HS-27A (cell line): Measurements from ENCODE around the gene MAPK8IP1.
A peak's percentile ranks its signal among the peaks of the same experiment; 100 is the strongest.

Experiments
- DNase-seq: peaks from one replicate; pipeline ENCODE4 v3.0.0-alpha.2; 2012; ENCODE audit warnings: low read depth, missing footprints

Gene MAPK8IP1

DNA sequence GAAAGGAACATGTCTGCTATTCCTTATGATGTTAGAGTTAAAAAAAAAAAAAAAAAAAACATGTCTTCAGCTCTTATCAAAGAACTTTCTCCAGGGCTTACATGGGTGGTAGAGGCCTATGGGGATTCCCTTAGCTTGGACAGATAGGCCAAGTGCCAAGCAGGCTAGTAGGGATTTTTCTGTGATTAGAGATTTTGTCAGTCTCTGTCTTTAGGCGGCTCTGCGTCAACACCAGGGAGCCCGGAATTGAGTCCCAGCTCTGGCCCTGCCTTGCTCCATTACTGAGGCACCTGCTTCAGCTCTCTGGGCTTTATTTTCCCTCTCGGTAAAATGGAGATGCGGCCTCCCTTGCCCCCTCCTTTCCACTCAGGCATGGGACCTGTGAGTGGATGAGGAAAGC, 25.1 kb upstream of the MAPK8IP1 start:
- no peak for DNase-seq

DNA sequence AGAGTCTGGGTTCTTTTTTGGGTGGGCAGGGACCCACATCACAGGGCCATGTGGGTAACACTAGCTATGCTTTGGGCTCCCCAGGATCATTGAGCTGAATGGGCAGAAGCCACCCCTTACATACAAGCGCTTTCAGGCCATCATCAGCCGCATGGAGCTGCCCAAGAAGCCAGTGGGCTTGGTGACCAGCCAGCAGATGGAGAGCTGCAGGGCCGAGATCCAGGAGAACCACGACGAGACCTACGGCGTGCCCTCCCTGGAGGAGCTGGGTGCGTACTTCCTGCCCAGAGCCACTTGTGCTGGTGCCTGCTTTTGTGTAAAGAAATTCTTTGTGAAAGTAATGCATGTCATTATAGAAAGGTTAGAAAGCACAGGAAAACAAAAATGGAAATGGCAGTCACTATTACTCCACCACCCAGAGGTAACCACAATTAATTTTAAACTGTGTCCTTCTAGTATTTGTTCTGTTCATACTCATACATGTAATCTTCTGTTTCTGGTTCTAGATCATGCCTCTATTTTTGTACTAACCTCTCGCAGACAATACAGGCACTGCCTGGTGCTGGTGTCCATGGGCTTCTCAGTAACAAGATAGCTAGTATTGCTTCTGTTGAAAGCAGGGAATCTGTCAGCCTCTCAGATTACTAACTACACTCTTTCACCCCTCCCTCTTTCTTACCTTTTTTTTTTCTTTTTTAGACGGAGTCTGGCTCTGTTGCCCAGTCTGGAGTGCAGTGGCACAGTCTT, 24.5 kb upstream of the MAPK8IP1 start:
- no peak for DNase-seq

DNA sequence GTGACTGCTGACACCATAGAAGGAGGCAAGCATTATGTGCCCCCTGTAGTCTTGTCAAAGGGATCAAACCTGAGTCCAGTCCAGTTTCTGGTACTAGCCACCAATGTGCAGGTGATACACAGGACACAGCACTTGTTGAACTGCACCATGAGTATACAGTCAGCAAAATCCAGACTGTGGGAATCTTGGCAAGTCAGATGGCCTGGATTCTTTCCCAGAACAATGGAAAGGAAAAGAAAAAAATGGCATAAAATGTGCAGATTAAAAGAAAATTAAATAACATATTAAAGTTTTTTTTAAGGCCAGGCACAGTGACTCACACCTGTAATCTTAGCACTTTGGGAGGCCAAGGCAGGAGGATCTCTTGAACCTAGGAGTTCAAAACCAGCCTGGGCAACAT, 21.4 kb upstream of the MAPK8IP1 start:
- DNase-seq: no peak

DNA sequence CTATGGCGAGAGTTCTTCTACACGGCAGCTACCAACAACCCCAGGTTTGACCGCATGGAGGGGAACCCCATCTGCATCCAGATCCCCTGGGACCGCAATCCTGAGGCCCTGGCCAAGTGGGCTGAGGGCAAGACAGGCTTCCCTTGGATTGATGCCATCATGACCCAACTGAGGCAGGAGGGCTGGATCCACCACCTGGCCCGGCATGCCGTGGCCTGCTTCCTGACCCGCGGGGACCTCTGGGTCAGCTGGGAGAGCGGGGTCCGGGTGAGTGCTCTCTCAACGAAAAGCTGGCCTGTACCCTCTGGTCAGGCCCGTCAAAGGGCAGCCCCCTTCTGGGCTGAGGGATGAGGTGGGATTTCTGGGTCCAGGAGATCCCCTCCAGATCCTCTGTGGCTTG, 15.9 kb upstream of the MAPK8IP1 start:
- DNase-seq: no peak

DNA sequence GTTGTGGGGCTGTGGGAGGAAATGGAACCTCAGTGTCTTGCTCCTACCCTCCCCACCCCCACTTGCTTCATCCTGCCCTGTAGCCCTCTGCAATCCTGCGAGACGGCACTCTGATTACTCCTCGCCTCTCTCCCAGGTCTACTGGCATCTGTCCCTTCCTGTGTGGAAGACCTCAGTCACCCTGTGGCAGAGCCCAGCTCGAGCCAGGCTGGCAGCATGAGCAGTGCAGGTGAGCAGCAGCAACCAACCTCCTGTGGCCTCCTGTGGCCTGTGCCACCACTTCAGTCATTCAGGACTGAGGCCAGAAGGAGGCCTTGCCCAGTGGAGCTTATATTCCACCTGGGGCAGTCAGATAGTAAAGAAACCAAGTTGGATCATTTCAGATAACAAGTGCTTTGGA, 14.7 kb upstream of the MAPK8IP1 start:
- DNase-seq: no peak

DNA sequence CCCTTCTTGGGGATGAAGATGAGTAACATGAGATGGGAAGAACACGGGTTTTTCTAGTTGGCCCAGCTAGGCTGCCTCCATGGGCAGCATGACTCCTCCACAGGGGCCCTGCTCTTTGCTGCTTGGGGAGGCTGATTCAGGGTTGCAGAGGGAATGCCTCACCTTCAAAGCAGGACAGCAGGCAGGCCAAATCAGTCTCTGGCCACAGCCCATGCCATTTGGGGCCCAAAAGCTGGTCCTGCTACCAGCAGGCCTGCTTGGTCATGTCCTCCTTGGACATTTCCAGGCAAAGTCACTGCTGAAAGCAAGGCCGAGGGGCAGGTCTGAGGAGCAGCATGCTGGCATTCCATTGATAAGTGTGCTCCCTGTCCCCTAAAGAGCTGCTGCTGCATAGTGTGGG, 13.8 kb upstream of the MAPK8IP1 start:
- no peak for DNase-seq

DNA sequence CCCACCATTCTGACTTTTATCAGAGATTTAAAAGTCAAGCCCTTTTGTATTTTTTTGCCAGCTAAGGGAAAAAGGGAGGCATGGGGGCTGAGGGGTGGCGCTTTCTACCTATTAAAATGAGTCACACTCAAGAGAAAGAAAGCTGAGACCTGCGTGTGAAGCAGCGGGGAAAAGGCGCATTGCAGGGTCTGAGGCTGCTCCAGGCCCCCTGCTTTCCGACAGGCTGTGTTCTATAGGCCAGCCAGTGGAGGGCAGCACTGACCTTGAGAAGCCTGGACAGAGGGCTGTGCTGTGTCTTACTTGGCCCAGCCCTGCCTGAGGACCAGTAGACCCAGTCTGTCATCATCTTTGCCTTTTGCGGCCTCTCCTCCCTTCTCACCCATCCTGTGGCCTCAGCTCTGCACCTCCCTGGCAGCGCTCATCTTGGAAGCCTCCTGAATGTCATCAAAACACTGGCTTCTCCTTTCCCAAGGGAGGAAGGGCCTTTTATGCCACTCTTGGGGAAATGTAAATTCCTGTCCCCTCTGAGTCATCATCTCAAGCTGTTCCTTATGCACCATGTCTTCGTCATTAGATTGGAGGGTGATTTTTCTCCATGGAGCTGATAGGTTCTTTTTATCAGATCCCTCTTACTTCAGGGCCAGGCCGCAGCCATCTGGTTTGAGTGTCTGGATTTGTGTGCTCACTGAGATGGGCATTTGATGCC, 12.6 kb upstream of the MAPK8IP1 start:
- DNase-seq: peak; percentile 82

DNA sequence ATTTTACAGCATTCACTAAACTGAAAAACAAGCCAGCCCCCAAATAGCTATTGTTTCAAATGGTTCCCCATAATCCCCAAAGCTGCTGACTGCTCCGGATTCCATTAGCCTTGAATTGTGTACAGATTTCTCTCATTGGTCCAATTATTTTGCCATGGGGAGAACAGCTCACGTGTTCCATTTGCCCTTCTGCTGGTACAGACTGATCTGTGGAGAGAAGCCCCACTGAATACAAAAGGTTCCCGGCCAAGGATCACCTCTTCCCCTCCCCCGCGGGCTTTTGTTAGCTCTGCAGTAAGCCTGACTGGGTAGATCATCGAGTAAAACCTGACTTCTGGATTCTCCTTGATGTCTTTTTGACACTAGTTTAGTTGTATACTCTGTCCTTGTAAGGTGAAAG, 9.1 kb upstream of the MAPK8IP1 start:
- no peak for DNase-seq

DNA sequence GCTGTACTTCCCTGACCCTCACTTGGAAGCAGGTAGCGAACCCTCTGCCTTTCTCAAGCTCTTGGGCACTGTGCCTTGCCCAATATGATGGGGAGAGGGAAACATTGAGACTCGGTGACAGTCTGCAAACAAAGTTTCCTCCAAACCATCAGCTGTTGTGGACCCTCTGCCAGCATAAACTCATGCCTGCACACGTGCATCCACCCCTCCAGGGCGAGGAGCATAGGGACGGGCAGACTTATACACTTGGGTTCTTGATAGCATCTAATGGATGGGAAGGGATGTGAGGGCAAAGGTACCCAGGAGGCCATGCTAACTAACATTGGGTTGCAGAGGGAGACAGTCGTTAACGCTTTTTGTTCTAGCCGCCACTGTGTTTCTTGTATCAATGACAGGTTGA, 8.2 kb upstream of the MAPK8IP1 start:
- no peak for DNase-seq

DNA sequence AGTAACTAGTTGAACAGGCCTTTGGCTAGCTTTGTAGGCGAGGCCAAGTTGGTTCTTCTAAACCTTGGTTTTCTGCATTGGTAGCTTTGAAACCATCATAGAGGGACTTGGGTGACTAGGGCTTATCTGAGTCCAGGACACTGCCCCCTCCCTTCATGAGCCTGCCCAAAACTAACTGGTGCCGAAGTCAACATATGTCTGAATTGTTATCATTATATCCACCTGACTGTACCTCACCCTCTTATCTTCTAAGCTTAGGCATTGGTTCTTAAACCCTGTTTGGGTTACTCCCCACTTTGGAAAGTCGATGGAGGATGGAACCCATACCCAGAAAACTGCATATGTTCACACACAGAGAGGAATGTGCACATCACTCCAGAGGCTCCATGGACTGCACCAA, 7.6 kb upstream of the MAPK8IP1 start:
- no peak for DNase-seq

DNA sequence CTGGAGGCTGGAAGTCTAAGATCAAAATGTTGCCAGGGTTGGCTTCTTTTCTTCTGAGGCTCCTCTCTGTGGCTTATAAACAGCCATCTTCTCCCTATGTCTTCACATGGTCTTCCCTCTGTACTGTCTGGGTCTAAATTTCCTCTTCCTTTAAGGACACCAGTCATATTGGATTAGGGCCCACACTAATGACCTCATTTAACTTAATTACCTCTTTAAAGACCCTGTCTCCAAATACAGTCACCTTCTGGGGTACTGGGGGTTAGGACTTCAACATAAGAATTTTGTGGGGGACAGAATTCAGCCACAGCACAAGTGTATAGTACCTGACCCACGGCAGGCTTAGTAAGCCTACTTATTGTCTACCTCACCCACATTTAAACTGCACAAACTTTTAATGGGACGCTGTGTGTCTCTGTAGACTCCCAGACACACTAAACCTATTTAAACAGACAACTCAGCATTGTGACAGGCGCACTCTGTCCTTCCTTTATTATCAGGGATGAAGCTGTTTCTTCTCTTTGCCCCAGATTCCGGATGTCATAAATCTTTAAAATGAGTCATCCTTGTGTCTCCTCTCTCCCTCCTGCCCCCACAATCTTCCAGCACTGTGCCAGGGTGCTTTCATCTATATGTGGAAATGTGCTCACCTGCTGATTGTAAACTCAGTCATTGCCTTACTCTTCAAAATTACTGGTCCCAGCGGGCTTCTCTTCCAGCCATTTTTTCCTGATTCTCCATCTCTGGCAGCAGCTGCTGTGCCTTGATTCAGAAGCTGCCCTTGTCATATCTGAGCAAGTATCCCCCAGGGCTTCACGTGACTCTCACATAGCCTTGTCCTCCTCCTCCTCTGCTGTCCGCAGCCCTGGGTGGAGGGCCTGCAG, 5.4 kb upstream of the MAPK8IP1 start:
- no peak for DNase-seq

DNA sequence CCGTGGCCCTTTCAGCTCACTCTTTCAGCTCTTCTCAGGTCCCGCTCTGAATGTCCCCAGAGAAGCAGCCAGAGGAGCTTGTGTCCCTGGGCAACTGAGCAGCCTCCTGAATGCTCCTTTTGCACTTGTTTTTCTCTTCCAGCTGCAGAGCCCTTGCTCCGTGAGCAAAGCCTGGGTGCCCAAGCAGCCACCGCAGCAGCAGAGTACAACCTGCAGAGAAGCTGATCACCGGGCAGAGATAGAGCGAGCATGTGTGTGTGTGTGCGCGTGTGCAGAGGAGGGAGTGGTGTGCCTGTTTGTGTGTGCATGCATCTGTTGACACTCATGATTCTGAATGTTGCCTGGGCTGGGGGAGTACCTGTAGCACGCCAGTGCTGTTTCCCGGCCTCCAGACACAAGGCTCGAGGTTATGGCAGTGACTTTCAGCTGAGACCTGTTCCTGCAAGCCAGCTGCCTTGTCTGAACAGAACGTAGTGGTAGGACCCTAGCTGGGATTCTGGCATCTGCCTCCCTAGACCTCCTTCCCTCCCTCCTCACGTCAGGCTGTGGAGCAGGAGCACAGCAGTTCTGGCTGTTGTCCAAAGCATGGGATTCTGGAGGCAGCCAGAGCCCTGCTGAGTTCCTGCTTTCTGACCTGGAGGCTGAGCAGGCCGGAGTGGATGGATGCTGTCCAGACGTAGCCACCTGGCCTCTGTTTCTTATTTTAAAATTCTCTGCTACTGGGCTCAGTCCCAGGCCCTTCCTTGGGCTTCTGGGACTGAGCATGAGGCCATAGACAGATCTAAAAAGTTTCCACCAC, 4.5 kb upstream of the MAPK8IP1 start:
- DNase-seq: no peak

DNA sequence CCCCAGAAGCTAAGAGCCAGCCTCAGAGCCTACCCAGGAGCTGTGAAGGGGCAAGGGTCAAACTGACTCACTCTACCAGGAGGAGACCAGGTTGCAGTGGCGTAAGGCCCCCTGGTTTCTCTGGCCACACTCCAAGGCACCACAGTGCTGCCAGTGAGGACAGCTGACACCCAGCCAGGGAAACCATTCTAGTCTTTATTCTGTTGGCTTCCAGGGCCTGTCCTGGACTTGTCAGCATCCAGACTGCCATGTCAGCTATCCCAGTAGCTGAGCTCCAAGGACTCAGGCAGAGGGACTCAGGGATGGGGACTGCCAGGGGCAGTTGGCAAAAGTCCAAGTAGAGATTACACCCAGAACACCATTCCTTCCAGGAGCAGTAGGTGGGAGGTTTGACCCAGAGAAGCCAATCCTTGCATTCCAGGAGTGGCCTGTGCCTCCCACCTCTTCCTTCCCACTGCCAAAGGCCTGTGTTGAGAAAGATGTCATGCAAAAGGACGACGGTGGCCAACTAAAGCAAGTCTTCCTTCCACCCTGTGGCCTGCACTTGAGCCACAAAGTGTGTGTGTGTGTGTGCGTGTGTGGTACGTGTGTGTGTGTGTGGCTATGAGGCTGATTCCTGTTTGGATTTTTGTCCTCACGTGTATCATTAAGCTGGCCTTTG, 3.6 kb upstream of the MAPK8IP1 start:
- no peak for DNase-seq

DNA sequence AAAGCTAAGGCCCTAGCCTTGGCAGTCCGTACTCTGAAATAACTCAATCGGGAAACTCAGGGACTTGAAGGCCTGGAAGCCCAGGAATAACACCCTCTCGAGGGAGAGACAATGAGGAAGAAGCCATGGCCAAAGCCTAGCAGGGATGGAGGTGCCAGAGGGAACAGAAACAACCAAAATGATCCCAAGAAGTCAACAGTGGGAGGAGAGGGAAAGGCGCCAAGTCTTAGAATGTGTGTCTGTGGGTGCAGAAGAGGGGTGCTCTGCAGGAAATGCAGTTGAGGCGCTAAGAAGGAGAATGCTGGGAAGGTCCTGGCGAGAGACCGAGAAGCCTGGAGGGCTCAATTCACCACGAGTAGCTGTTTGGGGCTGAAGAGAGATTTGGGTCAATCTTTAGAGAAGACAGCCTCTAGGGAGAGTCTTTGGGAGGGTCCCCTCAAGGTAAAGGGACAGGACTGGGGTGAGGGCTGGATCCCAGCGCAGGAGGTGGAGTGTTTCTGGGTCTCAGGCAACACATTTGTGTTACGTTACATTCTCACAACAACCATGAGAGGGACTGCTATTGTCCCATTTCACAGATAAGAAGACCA, 760 bp upstream of the MAPK8IP1 start:
- DNase-seq: no peak

DNA sequence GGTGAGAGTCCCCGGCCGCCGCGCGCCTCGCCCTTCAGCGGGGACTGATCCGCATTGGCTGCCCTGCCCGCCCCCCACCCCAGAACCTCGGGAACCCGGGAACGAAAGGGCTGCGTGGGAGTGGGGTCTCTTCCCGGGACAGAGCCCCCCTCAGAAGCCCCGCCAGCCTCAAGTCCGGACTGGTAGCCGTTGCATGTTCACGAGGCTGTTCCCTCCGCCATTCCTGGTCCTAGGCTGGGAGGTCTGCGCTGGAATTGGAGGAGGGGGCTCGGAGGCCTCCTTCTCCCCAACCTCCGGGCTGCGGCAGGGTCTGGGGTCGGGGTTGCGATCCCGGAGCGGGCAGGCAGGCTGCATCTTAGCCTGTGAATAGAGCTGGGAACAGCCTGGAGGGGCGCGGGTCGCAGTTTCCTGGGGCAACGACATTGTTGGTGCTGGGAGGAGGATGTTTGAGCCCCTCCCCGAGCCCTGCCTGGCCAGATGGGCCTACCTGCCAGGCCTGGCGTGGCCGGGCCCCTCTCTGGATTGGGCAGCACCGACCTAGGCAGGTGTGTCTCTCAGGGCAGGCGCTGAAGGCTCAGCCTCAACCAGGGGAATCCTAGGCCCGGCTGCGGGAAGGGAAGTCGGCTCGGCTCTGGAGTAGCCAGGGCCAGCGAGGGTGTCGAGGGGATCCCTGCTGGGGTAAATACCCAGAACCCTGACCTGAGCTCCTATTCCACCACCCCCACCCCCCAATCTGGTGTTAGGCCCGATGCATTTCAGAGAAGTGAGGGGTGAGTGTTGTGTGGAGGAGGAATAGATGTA, 670 bp downstream of the MAPK8IP1 start:
- DNase-seq: no peak

DNA sequence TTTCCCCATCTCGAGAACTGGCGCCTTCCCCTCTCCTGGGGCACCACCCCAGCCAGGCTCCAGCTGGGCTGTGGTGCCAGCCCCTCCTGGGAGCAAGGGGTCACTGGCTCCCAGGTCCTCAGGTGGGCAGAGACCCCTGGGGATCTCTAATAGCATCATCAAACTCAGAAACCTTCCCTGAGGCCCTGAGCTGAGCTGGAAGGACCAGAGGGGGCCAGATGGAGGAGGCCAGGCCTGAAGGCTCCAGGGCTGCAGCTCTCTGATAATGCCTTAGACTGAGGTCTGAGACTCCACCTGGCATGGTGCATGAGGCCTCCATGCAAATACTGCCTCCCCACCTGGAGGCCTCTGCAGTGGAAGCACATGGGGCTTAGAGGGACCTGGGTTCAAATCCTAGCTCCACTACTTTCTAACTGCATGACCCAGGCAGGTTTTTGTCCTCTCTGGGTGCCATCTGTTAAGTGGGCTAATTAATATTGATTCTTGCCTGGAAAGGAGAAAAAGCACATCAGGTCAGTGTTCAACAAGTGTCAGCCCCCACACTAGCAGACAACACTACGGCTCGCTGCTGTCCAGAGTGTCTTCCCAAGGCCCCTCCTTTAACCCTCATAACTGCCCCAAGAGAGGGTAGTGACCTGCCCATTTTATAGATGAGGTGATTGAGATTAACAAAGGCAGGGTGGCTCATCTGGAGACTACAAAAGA, 1.5 kb downstream of the MAPK8IP1 start:
- DNase-seq: no peak

DNA sequence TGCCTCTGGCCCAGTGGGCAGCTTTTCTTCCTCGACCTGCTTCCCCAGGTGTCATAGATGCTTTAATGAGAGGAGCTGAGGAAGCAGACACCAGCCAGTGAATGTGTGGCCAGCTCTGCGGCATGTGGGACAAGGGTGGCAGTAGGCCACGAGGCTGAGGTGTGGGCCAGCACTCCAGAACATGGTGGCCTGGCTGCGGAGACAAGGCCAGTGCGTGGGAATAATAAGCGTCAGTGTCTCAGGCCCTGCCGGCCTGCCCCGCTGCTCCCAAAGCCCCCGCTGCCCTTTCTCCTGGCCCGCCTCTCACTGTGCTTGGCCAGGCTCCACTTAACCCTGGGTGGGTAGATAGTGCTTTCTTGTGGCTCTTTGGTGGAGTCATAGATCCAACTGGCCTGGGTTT, 2.1 kb downstream of the MAPK8IP1 start:
- no peak for DNase-seq

DNA sequence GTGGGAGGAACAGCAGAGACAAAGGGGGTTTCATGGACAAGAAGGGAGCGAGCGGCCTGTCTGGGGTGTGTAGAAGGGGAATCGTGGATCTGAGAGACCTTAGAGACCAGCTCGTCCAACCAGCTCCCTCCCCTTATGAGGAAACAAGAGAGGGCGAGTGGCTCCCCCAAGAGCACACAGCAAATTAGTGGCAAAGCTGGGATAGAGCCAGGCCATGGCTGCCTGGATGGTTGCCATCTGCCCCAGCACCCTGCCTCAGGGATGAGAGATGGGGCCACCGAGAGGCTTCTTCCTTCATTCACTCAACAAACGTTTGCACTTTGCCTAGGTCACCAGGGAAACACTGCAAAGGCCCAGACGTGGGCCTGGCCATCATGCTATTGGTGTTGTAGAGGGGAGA, 4.1 kb downstream of the MAPK8IP1 start:
- DNase-seq: no peak

DNA sequence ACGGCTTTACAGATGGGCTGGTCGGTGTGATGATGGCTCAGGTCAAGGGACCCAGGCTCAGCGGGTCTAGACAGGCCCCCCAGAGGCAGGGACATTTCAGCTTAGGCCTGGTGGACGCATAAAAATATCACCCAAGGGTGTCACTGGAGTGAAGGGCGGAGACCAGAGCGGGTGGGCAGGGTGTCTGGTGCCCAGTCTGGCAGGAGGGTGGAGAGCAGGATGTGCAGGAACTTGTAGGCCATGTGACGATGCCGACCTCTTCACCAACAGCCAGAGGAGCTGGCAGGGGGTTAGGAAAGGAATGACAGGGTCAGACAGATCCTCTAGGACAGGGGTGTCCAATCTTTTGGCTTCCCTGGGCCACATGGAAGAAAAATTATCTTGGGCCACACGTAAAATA, 4.5 kb downstream of the MAPK8IP1 start:
- no peak for DNase-seq
